HEK293 (cell line): ENCODE measurements around the gene CSPG4.

Source experiments
- CTCF ChIA-PET: fragments of 350-600 bp; formaldehyde crosslinking; extraction: SDS; loops from one replicate; lab custom pipeline; 2021; ENCODE audit warnings: antibody characterized with exemption; lab: Yijun Ruan, JAX
- POLR2A ChIA-PET: fragments of 300-600 bp; formaldehyde crosslinking; extraction: SDS; loops from one replicate; lab custom pipeline; 2020; ENCODE audit warnings: antibody characterized with exemption, inconsistent platforms; lab: Yijun Ruan, JAX
- H3K27ac ChIP-seq: fragments of 200-500 bp; sonication (Bioruptor generic); 2 replicates; pipeline ENCODE4 v1.5.1; 2014; ENCODE audit warnings: low read depth, low read length, control low read depth, inconsistent platforms; ENCODE audit errors: extremely low read depth
- H3K36me3 ChIP-seq, 2 experiments: fragments of 200-500 bp in 1 of 2; sonication (Bioruptor generic) in 1 of 2; 1 replicate in 1 of 2; 2 replicates in 1 of 2; pipeline ENCODE4 v1.5.1; 2014 to 2017; ENCODE audit warnings: inconsistent platforms in 2 of 2, low read length in 2 of 2; ENCODE audit not compliant: control insufficient read depth in 2 of 2, insufficient read depth in 1 of 2
- H3K4me1 ChIP-seq: fragments of 200-500 bp; sonication (Bioruptor generic); 2 replicates; pipeline ENCODE4 v1.5.1; 2014; ENCODE audit warnings: mild to moderate bottlenecking, low read length, inconsistent platforms; ENCODE audit not compliant: control insufficient read depth, insufficient read depth
- H3K4me3 ChIP-seq: 2 replicates; pipeline ENCODE4 v1.5.1; 2011; ENCODE audit warnings: low read depth, mild to moderate bottlenecking, control low read depth, low read length, moderate library complexity
- H3K9me3 ChIP-seq: fragments of 200-500 bp; sonication (Bioruptor generic); 2 replicates; pipeline ENCODE4 v1.5.1; 2014; ENCODE audit warnings: low read depth, low read length, inconsistent platforms; ENCODE audit not compliant: control insufficient read depth, insufficient read depth
- KLF1 ChIP-seq: fragments of 450-650 bp; formaldehyde crosslinking; IDR thresholded peaks from 2 replicates; pipeline ENCODE4 v1.5.1; 2016; ENCODE audit warnings: missing biosample characterization, missing genetic modification characterization
- REPIN1 ChIP-seq: fragments of 450-650 bp; formaldehyde crosslinking; IDR thresholded peaks from 2 replicates; pipeline ENCODE4 v1.5.1; 2017; ENCODE audit warnings: missing biosample characterization, missing genetic modification characterization, low read depth
- SP2 ChIP-seq: fragments of 450-650 bp; formaldehyde crosslinking; IDR thresholded peaks from 2 replicates; pipeline ENCODE4 v1.5.1; 2016; ENCODE audit warnings: missing biosample characterization, missing genetic modification characterization
- ZBTB20 ChIP-seq: fragments of 450-650 bp; formaldehyde crosslinking; IDR thresholded peaks from 2 replicates; pipeline ENCODE4 v1.5.1; 2016; ENCODE audit warnings: missing biosample characterization, missing genetic modification characterization
- ZBTB8A ChIP-seq: fragments of 450-650 bp; formaldehyde crosslinking; IDR thresholded peaks from 2 replicates; pipeline ENCODE4 v1.5.1; 2016; ENCODE audit warnings: missing biosample characterization, missing genetic modification characterization
- ZNF10 ChIP-seq: fragments of 450-650 bp; formaldehyde crosslinking; IDR thresholded peaks from 2 replicates; pipeline ENCODE4 v1.5.1; 2017; ENCODE audit warnings: missing biosample characterization, missing genetic modification characterization
- ZNF174 ChIP-seq: fragments of 450-650 bp; formaldehyde crosslinking; IDR thresholded peaks from 2 replicates; pipeline ENCODE4 v1.5.0; 2017; ENCODE audit warnings: missing biosample characterization, mild to moderate bottlenecking, missing genetic modification characterization
- ZNF350 ChIP-seq: fragments of 450-650 bp; formaldehyde crosslinking; IDR thresholded peaks from 2 replicates; pipeline ENCODE4 v1.5.0; 2017; ENCODE audit warnings: missing biosample characterization, mild to moderate bottlenecking, missing genetic modification characterization
- ZNF398 ChIP-seq: fragments of 450-650 bp; formaldehyde crosslinking; IDR thresholded peaks from 2 replicates; pipeline ENCODE4 v1.5.1; 2017; ENCODE audit warnings: missing biosample characterization, missing genetic modification characterization
- ZNF488 ChIP-seq: fragments of 450-650 bp; formaldehyde crosslinking; IDR thresholded peaks from 2 replicates; pipeline ENCODE4 v1.5.1; 2016; ENCODE audit warnings: missing biosample characterization, missing genetic modification characterization
- ZNF521 ChIP-seq: fragments of 450-650 bp; formaldehyde crosslinking; IDR thresholded peaks from 2 replicates; pipeline ENCODE4 v1.5.1; 2017; ENCODE audit warnings: missing biosample characterization, mild to moderate bottlenecking, missing genetic modification characterization
- ZNF560 ChIP-seq: fragments of 450-650 bp; formaldehyde crosslinking; IDR thresholded peaks from 2 replicates; pipeline ENCODE4 v1.5.1; 2017; ENCODE audit warnings: missing biosample characterization, missing genetic modification characterization, borderline replicate concordance
- ZNF830 ChIP-seq: fragments of 450-650 bp; IDR thresholded peaks from 2 replicates; pipeline ENCODE4 v1.5.0; 2018; ENCODE audit warnings: missing biosample characterization, missing genetic modification characterization, low read depth, mild to moderate bottlenecking, moderate library complexity
- ZNF843 ChIP-seq: fragments of 450-650 bp; formaldehyde crosslinking; IDR thresholded peaks from 2 replicates; pipeline ENCODE4 v1.5.1; 2016; ENCODE audit warnings: missing biosample characterization, missing genetic modification characterization
- ZXDB ChIP-seq: fragments of 450-650 bp; formaldehyde crosslinking; IDR thresholded peaks from 2 replicates; pipeline ENCODE4 v1.5.1; 2016; ENCODE audit warnings: missing biosample characterization, missing genetic modification characterization

Gene CSPG4

GRCh38 chr15:75672646-75673425 lies 39.8 kb downstream of the CSPG4 start (continued):
- TF ChIP-seq ZNF830 (tag by site-specific recombination): no peak
- no peak for TF ChIP-seq ZNF843 (tag by site-specific recombination)
- no peak for TF ChIP-seq ZNF10 (tag by site-specific recombination)

DNA sequence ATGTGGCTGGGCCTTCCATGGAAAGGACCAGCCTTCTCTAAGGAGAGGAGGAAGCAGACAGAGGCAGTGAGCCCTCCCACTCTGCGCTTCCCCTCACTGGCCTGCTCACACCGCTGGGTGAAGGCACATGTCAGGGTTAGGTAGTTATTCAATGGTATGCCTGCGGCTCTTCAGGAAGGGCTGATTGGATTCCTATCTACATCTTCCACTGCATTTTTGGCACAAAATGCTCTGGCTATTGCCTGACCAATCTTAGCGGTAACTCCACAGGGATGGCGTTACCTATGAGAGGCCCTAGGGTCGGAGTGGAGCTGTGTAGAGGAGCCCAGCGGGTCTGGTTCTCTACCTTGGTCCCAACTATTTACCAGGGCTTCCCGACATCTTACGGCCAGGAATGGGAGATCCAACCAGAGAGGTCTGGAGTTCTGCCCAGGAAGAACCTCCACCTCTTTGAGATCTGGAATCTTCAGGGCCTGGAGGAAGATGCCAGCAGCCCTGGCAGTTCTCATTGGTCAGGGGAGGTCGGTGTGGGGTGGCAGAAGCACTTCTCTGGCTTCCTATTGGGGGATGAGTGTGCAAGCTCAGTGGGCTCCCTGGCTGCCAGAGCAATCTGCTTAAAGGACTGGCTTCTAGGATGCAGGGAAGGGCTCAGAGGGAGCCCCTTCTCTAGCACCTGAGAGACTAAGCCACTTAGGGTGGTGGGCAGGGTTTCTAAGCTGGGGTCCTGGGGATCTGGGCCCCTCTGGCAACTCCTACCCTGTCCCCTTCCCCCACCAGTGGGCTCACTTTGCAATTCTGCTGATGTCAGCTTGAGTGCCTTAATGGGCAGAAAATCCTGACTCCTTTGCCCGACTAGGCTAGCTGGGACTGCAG lies 40.7 kb downstream of the CSPG4 start:
- CTCF ChIA-PET: interaction anchor here (1.0 to 2.2 kb wide), 7 partner anchors 10 to 304 kb away, joined by 3 to 19 read pairs (median 4); partner anchors contain the start of genes IMP3, MAN2C1 and SNX33
- POLR2A ChIA-PET: interaction anchor here (0.6 to 3.7 kb wide), 9 partner anchors 11 to 649 kb away, joined by 3 to 36 read pairs (median 8); partner anchors contain the start of genes IMP3, MAN2C1, PPCDC and SIN3A
- peak overlapping the region; percentile 36; the same call in 1 of the 2 replicates for H3K27ac ChIP-seq

DNA sequence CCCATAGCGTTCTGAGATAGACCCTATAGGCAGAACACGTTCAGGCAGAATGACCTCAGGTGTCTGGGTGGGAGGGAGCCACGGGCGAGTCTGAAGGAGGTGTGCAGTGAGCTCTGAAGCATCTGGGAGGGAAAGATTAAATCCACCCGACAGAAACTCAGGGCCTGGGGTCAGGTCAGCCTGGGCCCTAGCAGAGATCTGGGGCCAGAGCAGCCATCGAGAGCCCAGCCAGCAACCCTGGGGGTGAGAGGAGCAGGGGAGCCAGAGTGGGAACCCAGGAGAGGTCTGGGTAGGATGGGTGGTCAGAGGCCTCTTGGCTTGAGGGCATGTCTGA lies 42.8 kb downstream of the CSPG4 start:
- no peaks in the 10 kb centered on the region for H3K9me3 ChIP-seq
- H3K4me1 ChIP-seq: peaks cover 10% of the 10 kb centered on the region
- POLR2A ChIA-PET: interaction anchor here (1.5 kb wide), 1 partner anchor 8 kb away, joined by 3 read pairs; no protein-coding TSS in a partner anchor
- H3K27ac ChIP-seq: no peak overlapping the region
- no peak for TF ChIP-seq ZNF560 (tag by site-specific recombination)
- TF ChIP-seq ZNF350 (tag by site-specific recombination): no peak
- TF ChIP-seq ZXDB (tag by site-specific recombination): no peak
- TF ChIP-seq KLF1 (tag by site-specific recombination): no peak
- TF ChIP-seq ZNF521 (tag by site-specific recombination): no peak
- TF ChIP-seq ZNF398: no peak
- TF ChIP-seq ZBTB8A (tag by site-specific recombination): no peak
- no peak for TF ChIP-seq ZNF488 (tag by site-specific recombination)
- TF ChIP-seq ZBTB20 (tag by site-specific recombination): no peak
- CTCF ChIA-PET: no interaction called here
- no peaks in the 10 kb centered on the region for H3K36me3 ChIP-seq
- H3K4me3 ChIP-seq: no peak overlapping the region

More for the DNA sequence above, 40.7 kb downstream of the CSPG4 start:
- Histone ChIP-seq H3K4me1 (peaks cover 10% of the 10 kb centered on the region), H3K36me3 (no peaks in the 10 kb centered on the region), H3K4me3 (no peak overlapping the region), H3K9me3 (no peaks in the 10 kb centered on the region)
- no peak for TF ChIP-seq ZNF174 (tag by site-specific recombination)
- no peak for TF ChIP-seq REPIN1 (tag by site-specific recombination)
- peak; percentile 8; the same call in 1 of the 2 replicates for TF ChIP-seq SP2 (tag by site-specific recombination)
